GM12892 (cell line): ENCODE data around the gene SLC25A23.
A peak's percentile ranks its signal among the peaks of the same experiment; 100 is the strongest.

ENCODE experiments used
- DNase-seq: peaks from one replicate; pipeline ENCODE4 v3.0.0; 2011; ENCODE audit not compliant: insufficient read length
- FAIRE-seq: peaks from 2 replicates; lab custom pipeline; 2011; peaks lifted over from hg19 to GRCh38; lab: Jason Lieb, UNC
- POLR2A ChIP-seq: IDR thresholded peaks from 2 replicates; pipeline ENCODE4 v1.6.1; 2011; ENCODE audit warnings: low read depth, low read length, control low read depth
- POLR2AphosphoS5 ChIP-seq: IDR thresholded peaks from 2 replicates; pipeline ENCODE4 v1.6.1; 2011; ENCODE audit warnings: low read depth, low read length, control low read depth
- TAF1 ChIP-seq: IDR thresholded peaks from 2 replicates; pipeline ENCODE4 v1.6.1; 2011; ENCODE audit warnings: low read depth, mild to moderate bottlenecking, control low read depth, low read length, borderline replicate concordance

SLC25A23 gene

GRCh38 chr19:6494438-6495036 lies 34.9 kb upstream of the SLC25A23 start:
- DNase-seq, result no peak
- no peak for FAIRE-seq
- TF ChIP-seq POLR2A (no peak), TAF1 (no peak), POLR2AphosphoS5 (no peak)

- FAIRE-seq, result no peak
- TF ChIP-seq TAF1 (no peak), POLR2AphosphoS5 (no peak), POLR2A (no peak)
Observed at GRCh38 chr19:6491802-6492592, 32.4 kb upstream of the SLC25A23 start.

GRCh38 chr19:6490134-6490533 lies 30.5 kb upstream of the SLC25A23 start:
- FAIRE-seq, result no peak
- DNase-seq, result no peak
- no peak for TF ChIP-seq TAF1
- no peak for TF ChIP-seq POLR2AphosphoS5
- TF ChIP-seq POLR2A, result no peak

More at GRCh38 chr19:6491802-6492592, 32.4 kb upstream of the SLC25A23 start:
- no peak for DNase-seq

GRCh38 chr19:6489278-6490061 lies 29.9 kb upstream of the SLC25A23 start:
- FAIRE-seq, result peak; percentile 97
- no peak for DNase-seq
- peak; percentile 69; the same call in 1 of the 2 replicates for TF ChIP-seq TAF1
- peak; percentile 68; the same call in 1 of the 2 replicates for TF ChIP-seq POLR2AphosphoS5
- TF ChIP-seq POLR2A, result peak; percentile 68

- FAIRE-seq (no peak), DNase-seq (no peak)
- no peak for TF ChIP-seq POLR2AphosphoS5
Observed at GRCh38 chr19:6484831-6485230, 25.2 kb upstream of the SLC25A23 start.

GRCh38 chr19:6484230-6484629 lies 24.6 kb upstream of the SLC25A23 start:
- FAIRE-seq (no peak), DNase-seq (no peak)
- TF ChIP-seq TAF1, result no peak
- TF ChIP-seq POLR2A, result no peak
- TF ChIP-seq POLR2AphosphoS5, result no peak

GRCh38 chr19:6483235-6483634 lies 23.6 kb upstream of the SLC25A23 start:
- FAIRE-seq (no peak), DNase-seq (no peak)
- TF ChIP-seq POLR2A, result no peak
- TF ChIP-seq POLR2AphosphoS5, result no peak
- no peak for TF ChIP-seq TAF1

- TF ChIP-seq TAF1, result no peak
- no peak for TF ChIP-seq POLR2AphosphoS5
- no peak for TF ChIP-seq POLR2A
- no peak for DNase-seq
- no peak for FAIRE-seq
Observed at GRCh38 chr19:6482343-6482686, 22.7 kb upstream of the SLC25A23 start.

GRCh38 chr19:6481541-6482342 lies 22.1 kb upstream of the SLC25A23 start, which contains the start of gene DENND1C:
TSS of gene DENND1C (minus strand) at chr19:6481787. CDS start at chr19:6481695, 92 bp downstream.
- DNase-seq, result peak; percentile 72
- peak; percentile 98 for FAIRE-seq
- no peak; the same call in 1 of the 2 replicates for TF ChIP-seq TAF1
- TF ChIP-seq POLR2AphosphoS5, result peak; percentile 55; the same call in 1 of the 2 replicates
- TF ChIP-seq POLR2A, result peak; percentile 80; the same call in 1 of the 2 replicates

- TF ChIP-seq POLR2AphosphoS5 (no peak; the same call in 1 of the 2 replicates), POLR2A (no peak), TAF1 (no peak)
- no peak for DNase-seq
- FAIRE-seq, result no peak
Observed at GRCh38 chr19:6480848-6481415, 21.3 kb upstream of the SLC25A23 start.
